Stimulated activated CD8-positive, alpha-beta memory T cell treated with anti-CD3 and anti-CD28 coated beads, Interleukin-2, amount 100 ng/mL, for 1 hour (primary cell): ENCODE results near the gene PUS7.
"Not testable (repeated sequence)": the region's sequence is repeated elsewhere in the genome, so short reads cannot be mapped to it uniquely, and the experiment has no call there.

Source experiments
- DNase-seq, 2 donors: peaks; one replicate each; pipeline ENCODE4 v3.0.0-alpha.2; 2020; ENCODE audit warnings: low read depth in 2 of 2

Gene PUS7, protein sequence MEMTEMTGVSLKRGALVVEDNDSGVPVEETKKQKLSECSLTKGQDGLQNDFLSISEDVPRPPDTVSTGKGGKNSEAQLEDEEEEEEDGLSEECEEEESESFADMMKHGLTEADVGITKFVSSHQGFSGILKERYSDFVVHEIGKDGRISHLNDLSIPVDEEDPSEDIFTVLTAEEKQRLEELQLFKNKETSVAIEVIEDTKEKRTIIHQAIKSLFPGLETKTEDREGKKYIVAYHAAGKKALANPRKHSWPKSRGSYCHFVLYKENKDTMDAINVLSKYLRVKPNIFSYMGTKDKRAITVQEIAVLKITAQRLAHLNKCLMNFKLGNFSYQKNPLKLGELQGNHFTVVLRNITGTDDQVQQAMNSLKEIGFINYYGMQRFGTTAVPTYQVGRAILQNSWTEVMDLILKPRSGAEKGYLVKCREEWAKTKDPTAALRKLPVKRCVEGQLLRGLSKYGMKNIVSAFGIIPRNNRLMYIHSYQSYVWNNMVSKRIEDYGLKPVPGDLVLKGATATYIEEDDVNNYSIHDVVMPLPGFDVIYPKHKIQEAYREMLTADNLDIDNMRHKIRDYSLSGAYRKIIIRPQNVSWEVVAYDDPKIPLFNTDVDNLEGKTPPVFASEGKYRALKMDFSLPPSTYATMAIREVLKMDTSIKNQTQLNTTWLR

DNA sequence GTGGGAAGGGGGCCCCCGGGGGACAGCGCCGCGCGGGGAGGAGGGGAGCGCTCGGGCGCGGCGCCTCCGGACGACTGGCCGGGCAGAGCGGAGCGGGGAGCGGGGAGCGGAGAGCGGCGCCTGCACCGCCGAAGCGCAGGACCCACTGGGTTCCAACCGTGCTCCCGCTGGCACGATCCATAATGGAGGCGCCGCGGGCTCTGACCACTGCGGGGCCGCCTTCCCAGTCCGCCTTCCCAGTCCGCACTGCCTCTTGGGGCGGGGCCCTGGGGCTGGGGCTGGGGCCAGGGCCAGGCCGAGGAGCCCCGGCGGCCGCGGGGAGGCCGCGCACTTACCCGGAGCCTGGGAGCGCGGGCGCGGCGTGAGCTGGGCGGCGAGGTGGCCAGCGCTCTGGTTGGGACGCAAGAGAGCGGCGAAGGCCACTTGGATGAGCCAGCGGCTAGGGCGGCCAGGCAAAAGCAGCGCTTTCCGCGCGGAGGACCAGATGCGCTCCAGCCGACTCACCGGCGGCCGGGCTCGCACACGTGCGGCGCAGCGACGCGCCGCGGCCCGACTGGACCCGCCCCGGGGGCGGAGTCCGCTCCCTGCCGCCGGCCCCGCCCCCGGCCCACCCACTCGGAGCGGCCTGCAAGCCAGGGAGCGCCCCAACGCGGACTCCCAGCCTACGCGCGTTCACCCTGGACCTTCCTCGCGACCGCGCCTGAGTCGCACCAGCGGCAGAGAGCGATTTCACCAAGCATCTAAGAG is at the start of gene PUS7:
TSS of gene PUS7 (minus strand) at position 555 of the 747 bp plus-strand sequence. CDS start 13,759 bp downstream, outside the sequence.
- peak; percentile 56 to 68 for DNase-seq

DNA sequence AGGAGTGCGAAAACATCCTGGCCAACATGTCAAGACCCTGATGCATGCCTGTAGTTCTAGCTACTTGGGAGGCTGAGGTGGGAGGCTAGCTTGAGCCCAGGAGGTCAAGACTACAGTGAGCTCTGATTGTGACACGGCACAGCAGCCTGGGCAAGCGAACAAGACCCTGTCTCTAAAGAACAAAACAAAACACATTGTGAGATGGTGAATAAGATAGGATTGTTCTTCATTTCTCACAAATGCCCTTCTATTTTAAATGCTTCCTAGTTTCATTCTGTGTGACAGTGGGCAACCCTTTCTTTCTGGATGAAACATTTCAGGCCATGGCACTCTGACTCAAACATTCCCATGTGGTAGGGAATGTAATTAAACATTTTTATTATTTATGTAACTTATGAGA is 45.8 kb upstream of the PUS7 start:
- DNase-seq = no peak

GRCh38 chr7:105567024-105567423 is 45.0 kb upstream of the PUS7 start:
- DNase-seq = no peak

- no peak for DNase-seq
Observed at GRCh38 chr7:105565190-105565589, 43.1 kb upstream of the PUS7 start.

DNA sequence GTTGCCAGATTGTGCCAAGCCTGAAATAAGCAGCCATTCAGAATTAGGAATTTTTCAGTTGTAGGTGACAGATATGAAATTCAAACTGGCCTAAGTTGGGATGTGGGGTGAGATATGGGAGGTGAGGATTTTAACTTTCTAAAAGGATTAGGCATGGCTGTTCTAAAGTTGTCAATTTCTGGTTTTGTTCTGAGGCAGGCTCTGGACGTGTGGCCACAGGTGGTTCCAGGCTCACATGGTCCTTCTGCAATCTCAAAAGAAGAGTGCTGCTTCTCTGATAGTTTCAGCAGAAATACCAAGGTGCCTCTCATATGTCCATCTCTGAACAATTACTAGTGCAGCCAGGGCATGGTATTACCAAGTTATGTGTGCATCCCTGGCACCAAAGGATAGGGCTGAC is 37.9 kb upstream of the PUS7 start:
- DNase-seq = no peak

DNA sequence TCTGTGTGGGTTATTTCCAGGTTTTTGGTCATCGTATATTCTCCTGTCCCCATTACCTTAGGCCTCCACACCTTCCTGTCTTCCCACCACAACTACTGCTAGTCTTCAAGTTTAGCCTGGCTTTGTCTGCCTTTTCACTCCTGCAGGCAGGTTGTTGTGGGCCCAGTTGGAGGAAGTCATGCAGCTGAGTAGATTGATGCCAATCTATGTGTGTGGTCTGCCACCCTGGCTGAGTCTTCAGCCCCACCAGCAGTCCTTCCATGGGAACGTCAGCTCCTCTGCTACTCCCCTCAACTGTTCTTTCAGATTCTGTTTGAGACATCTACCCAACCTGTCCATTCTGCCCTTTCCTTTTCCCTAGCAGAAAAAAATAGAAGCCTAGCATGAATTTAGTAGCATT is 16.3 kb upstream of the PUS7 start:
- no peak for DNase-seq

DNA sequence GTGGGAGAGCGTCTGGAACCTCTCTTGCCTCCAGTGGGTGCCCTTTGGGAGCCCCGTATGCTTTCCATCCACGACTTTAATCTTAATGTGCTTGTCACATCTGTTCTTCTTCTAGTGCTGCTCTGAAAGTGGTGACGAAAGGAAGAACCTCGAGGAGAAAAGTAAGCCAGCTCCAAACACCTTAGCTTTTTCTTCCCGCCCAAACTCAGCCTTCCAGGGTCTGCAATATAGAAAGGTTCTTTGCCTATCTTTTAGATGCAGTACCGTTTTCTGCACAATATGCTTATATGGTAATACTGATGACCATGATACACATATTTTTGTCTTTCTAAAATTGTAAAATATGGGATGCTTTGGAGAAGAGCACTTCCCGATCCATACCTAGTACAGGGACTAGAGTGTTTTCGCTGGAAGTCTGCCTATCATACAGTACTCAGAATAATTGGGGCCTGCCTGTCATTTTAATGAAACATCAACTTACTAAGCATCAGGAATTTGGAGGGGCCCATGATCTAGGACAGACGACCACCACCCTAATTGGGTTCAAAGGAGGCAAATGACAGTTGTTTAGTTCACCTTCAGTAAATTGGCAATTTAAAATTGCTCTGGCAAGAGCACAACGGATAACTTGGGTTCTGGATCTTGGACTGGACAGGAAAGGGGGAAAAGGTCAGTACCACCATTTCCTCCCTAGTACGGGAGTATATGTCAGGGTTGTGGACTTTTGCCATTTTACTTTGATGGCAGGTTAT is 10.8 kb upstream of the PUS7 start:
- no peak for DNase-seq

DNA sequence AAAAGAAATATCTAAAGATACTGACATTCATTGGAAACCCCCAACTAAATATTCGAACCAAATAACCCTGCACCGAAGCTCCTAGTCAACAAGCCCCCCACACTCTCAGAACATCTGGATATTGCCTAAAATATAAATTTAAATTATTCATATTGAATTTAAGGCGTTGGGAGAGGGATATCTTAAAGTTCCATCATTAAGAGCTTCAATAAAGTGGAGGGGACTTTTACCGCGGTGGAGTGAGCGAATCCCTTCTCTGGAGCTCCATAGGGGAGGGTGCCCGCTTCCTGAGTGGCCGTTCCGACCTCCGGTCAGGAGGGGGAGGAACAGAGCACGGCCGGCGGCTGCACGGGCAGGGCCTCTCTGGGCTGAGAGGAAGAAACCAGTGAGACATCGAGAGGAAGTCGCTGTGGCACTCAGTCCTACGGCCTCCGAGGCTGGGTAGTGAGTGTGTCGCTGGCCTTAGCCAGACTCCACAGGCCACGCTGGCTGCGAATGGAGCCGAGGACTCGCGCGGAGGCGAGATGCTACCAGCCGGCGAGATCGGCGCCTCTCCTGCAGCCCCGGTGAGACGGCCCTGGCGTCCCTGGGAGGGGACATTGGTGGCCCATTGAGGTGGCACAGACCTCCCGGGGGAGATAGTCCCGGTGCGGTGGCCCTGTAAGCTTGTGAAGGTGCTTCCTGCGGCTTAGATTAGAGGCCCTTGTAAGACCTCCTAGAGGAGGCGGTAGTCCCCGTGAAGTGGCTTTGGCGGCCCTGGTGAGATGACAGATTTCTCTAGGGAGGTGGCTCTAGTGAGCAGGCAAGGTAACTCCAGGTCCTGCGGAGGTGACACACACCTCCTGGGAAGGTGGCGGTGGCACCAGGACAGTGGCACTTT is 10.0 kb upstream of the PUS7 start, which contains the start of gene RINT1:
TSS of gene RINT1 (plus strand) at position 410 of the 880 bp plus-strand sequence. CDS start at position 525, 115 bp downstream.
- peak; percentile 73 to 83 for DNase-seq

DNA sequence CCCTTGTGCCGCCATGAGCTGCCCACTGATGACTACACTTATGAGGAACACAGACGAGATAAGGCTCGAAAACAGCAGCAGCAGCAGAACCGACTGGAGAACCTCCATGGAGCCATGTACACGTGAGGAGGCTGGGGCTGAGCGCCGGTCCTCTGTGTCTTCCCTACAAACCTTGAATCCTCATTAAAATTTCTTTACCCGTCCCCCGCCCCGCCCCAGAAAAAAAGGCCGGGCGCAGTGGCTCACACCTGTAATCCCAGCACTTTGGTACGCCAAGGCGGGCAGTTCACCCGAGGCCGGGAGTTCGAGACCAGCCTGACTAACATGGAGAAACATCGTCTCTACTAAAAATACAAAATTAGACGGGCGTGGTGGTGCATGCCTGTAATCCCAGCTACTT is 8.5 kb upstream of the PUS7 start:
- no peak for DNase-seq

DNA sequence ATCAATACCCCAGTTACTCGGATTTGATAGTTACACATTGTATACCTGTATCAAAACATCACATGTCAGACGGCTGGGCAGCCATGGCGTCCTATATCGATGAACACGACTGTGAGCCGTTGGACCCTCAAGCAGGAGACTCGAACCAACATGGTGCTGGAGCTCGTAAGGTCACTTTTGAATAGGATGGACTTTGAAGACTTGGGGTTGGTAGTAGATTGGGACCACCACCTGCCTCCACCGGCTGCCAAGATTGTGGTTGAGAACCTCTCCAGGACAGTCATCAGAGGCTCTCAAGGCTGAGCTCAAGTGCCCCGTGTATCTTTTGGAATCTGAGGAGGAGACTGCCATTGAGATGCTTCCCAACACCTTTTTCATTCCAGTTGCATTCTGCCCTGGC is 8.1 kb upstream of the PUS7 start:
- DNase-seq = no peak

- DNase-seq = not testable (repeated sequence)
Observed at GRCh38 chr7:105527737-105528136, 5.7 kb upstream of the PUS7 start.

DNA sequence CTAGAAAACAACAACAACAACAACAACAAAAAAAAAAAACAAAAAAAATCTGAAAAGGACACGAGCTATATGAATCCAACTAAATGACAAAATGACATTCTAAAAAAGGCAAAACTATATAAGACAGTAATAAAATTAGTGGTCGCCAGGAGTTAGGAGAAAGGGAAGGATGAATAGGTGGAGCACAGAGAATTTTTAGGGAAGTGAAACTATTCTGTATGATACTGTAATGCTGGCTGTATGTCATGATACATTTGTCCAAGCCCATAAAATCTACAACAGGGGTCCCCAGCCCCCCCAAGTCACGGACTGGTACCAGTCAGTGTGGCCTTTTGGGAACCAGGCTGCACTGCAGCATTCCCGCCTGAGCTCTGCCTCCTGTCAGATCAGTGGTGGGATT is 2.8 kb upstream of the PUS7 start:
- DNase-seq = no peak

- DNase-seq = not testable (repeated sequence)
Observed at GRCh38 chr7:105524423-105524822, 2.4 kb upstream of the PUS7 start.

DNA sequence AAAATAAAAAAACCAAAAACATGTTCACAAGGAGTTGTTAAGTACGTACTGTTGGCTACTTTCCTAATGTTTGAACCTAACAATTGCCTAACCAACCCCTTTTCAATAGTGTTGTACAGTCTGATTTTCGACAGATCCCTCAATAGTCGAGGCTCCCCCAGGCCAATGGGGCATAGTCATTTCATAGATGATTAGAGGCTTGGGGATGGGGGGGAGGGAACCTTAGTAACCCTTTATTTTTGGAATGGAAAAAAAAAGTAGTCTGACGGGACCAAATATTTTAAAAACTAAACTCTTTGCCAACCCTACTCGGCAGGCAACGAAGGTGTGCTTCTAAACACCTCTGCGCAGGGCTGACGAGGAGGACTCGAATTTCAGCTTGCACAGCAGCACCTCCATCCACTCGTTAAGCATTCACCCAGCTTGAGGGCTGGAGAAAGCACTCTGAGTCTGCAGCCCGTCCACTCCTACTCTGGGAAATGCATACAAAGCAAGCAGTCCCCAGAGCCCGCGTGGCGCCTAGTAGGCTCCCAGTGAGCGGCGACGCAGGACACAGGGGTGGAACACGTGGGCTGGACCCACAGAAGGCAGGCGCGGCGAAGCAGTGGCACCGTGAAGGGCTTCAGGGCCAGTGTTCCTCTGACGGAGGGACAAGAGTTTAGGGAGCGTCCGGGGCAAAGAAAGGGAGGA is 899 bp downstream of the PUS7 start:
- DNase-seq = no peak

DNA sequence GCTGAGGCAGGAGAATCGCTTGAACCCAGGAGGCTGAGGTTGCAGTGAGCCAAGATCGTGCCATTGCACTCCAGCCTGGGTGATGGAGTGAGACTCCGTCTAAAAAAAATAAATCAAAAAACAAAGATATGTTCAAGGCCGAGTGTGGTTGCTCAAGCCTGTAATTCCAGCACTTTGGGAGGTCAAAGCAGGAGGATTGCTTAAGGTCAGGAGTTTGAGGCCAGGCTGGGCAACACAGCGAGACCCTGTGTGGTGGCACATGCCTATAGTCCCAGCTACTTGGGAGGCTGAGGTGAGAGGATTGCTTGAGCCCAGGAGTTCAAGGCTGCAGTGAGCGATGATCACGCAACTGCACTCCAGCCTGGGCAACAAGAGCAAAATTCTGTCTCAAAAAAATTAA is 1.5 kb downstream of the PUS7 start:
- not testable (repeated sequence) for DNase-seq

DNA sequence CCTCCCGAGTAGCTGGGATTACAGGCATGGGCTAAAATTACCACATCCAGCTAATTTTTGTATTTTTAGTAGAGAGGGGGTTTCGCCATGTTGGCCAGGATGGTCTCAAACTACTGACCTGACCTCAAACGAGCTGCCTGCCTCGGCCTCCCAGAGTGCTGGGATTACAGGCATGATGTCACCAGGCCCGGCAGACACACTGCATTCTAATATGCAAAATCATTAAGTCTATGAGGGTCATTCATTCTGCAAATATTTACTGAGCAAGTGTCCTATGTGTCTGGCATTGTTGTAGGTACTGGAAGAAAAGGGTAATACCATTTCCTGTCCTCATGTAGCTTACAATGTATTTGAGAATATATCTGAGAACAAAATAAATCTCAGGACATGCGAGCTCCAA is 2.7 kb downstream of the PUS7 start:
- DNase-seq = no peak

DNA sequence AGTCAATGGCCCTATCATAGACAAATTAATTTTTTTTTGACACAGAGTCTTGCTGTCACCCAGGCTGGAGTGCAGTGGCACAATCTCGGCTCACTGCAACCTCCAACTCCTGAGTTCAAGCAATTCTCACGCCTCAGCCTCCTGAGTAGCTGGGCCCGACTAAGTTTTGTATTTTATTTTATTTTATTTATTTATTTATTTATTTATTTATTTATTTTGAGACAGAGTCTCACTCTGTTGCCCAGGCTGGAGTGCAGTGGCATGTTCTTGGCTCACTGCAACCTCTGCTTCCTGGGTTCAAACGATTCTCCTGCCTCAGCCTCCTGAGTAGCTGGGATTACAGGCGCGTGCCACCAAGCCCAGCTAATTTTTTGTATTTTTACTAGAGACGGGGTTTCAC is 6.5 kb downstream of the PUS7 start:
- not testable (repeated sequence) for DNase-seq

GRCh38 chr7:105512926-105513526 is 9.0 kb downstream of the PUS7 start:
- DNase-seq = no peak

GRCh38 chr7:105512415-105512814 is 9.7 kb downstream of the PUS7 start:
- no peak for DNase-seq

DNA sequence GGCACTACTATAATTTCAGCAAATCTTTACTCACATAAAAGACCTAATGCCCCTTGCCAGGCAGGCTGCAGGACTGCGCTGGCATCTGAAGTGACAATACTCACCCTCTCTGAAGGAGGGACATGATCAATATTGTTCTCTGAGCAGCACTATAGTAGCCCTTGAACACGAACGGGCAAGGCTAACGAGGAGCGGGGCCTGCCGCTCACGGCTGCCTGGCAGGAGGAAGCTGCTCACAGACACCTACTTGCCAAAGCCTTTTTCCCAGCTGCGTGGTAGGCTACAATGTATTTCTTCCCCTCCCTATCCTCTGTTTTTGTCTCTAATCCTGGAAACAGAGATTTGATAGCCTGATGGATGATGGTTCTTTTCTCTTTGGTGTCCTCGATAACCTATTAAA is 19.9 kb downstream of the PUS7 start:
- no peak for DNase-seq
